ENCODE results near the gene HELB. TPM values are rescaled to one million over a fixed set of nuclear protein-coding genes. Genes with fewer than 3 reads are reported as not detected.

Gene HELB
- total RNA-seq, 2 donors from 2014 or later = 29.4 to 45.9 TPM

GRCh38 chr12:66379616-66380015 is 77.3 kb downstream of the HELB start:
- Mint-ChIP-seq H3K36me3 (no peaks in the 10 kb centered on the region), H3K27ac (no peak overlapping the region), H3K9me3 (no peaks in the 10 kb centered on the region)
- no peak for DNase-seq (ENCODE audit: low spot score in 2 of 2)
- no peak for ATAC-seq

GRCh38 chr12:66380769-66381535 is 78.7 kb downstream of the HELB start:
- no peak for ATAC-seq
- Mint-ChIP-seq H3K36me3 (no peaks in the 10 kb centered on the region), H3K27ac (no peak overlapping the region), H3K9me3 (no peaks in the 10 kb centered on the region)
- DNase-seq (ENCODE audit: low spot score in 2 of 2) = no peak

- Mint-ChIP-seq H3K27ac (no peak overlapping the region), H3K9me3 (peaks cover 0 to 5% of the 10 kb centered on the region in 2 donors), H3K36me3 (peaks cover 0 to 10% of the 10 kb centered on the region in 2 donors)
- no peak for DNase-seq (ENCODE audit: low spot score in 2 of 2)
- ATAC-seq = no peak
These were observed 84.8 kb downstream of the HELB start for GRCh38 chr12:66387117-66387516.

Other genes starting within 250 kb of the HELB start
- 10 to 100 TPM; 26.4 to 27.2 TPM for gene LLPH, start 171.7 kb upstream of the HELB start, total RNA-seq
- 10 to 100 TPM; 26.5 to 43.5 TPM for gene TMBIM4, start 132.5 kb upstream of the HELB start, total RNA-seq
- gene IRAK3, start 113.3 kb upstream of the HELB start, total RNA-seq = 1 to 10 TPM in 1 of 2 donors, under 1 TPM in 1; 0.66 to 1.0 TPM

All from activated naive CD4-positive, alpha-beta T cell treated with anti-CD3 and anti-CD28 coated beads, Interleukin-2, amount 50 U/mL, for 72 hours (primary cell).